Endothelial cell of umbilical vein (primary cell): Measurements from ENCODE around the gene CD33. TPM values are rescaled to one million over a fixed set of nuclear protein-coding genes. Genes with fewer than 3 reads are reported as not detected.

Experiments
- BruUV-seq: library from RNA; stranded (reverse); fragments of 400-500 nt; replicated peaks from 2 replicates; lab custom pipeline; 2021; lab: Mats Ljungman, UMichigan
- CTCF ChIA-PET: fragments of 300-600, 350-600 bp; sonication (Branson Sonifier 250); formaldehyde crosslinking; loops from one replicate; lab custom pipeline; 2021; ENCODE audit warnings: antibody characterized with exemption, inconsistent platforms; lab: Charles Lee
- POLR2A ChIA-PET: fragments of 300-600, 350-600 bp; sonication (Branson Sonifier 250); formaldehyde crosslinking; loops from one replicate; lab custom pipeline; 2021; ENCODE audit warnings: antibody characterized with exemption, inconsistent platforms; lab: Charles Lee
- DNase-seq: peaks from one replicate; pipeline ENCODE4 v3.0.0-alpha.2; 2011; ENCODE audit warnings: low read depth, low spot score
- FAIRE-seq: peaks from 2 replicates; lab custom pipeline; 2011; peaks lifted over from hg19 to GRCh38; lab: Jason Lieb, UNC
- H2AFZ ChIP-seq: 2 replicates; pipeline ENCODE4 v1.6.0; 2012; ENCODE audit warnings: low read depth, low read length, control low read depth, inconsistent platforms
- H3K27ac ChIP-seq: 2 replicates; pipeline ENCODE4 v1.5.1; 2011; ENCODE audit warnings: low read depth, mild to moderate bottlenecking, control low read depth, low read length, moderate library complexity; ENCODE audit not compliant: insufficient read depth
- H3K27me3 ChIP-seq, 2 experiments: 2 replicates each; pipeline versions ENCODE4 v1.6.0 to v1.6.1; 2011; ENCODE audit warnings: low read length in 2 of 2, mixed read lengths in 1 of 2; ENCODE audit not compliant: control insufficient read depth in 2 of 2, insufficient read depth in 2 of 2
- H3K36me3 ChIP-seq, 2 experiments: 2 replicates in 1 of 2; 3 replicates in 1 of 2; pipeline ENCODE4 v1.5.1; 2011; ENCODE audit warnings: low read length in 2 of 2, mild to moderate bottlenecking in 1 of 2, moderate library complexity in 1 of 2; ENCODE audit not compliant: control insufficient read depth in 2 of 2, insufficient read depth in 2 of 2; ENCODE audit errors: extremely low read depth in 1 of 2
- H3K4me1 ChIP-seq: 3 replicates; pipeline ENCODE4 v1.5.1; 2011; ENCODE audit warnings: mild to moderate bottlenecking, low read length; ENCODE audit not compliant: control insufficient read depth, insufficient read depth; ENCODE audit errors: extremely low read depth
- H3K4me2 ChIP-seq: 2 replicates; pipeline ENCODE4 v1.6.1; 2011; ENCODE audit warnings: low read length, control low read depth, mixed read lengths; ENCODE audit not compliant: insufficient read depth
- H3K4me3 ChIP-seq, 3 experiments: fragments of 200-600 bp in 1 of 3; sonication (generic), shearing (Covaris generic) in 1 of 3; replicated peaks in 1 of 3; 2 replicates each; pipeline ENCODE4 v1.5.1; 2011 to 2016; ENCODE audit warnings: control low read depth in 3 of 3, low read length in 3 of 3, mild to moderate bottlenecking in 2 of 3, inconsistent platforms in 1 of 3, low read depth in 1 of 3, moderate library complexity in 1 of 3; ENCODE audit not compliant: insufficient read depth in 1 of 3
- H3K79me2 ChIP-seq: 2 replicates; pipeline ENCODE4 v1.6.0; 2012; ENCODE audit warnings: low read length, inconsistent platforms; ENCODE audit not compliant: control insufficient read depth, insufficient read depth
- H3K9ac ChIP-seq: replicated peaks from 2 replicates; pipeline ENCODE3; 2011; ENCODE audit warnings: low read length, control low read depth; ENCODE audit not compliant: insufficient read depth; ENCODE audit errors: extremely low read depth
- H3K9me1 ChIP-seq: replicated peaks from 3 replicates; pipeline ENCODE4 v1.6.0; 2011; ENCODE audit warnings: mild to moderate bottlenecking, low read length; ENCODE audit not compliant: control insufficient read depth, insufficient read depth; ENCODE audit errors: extremely low read depth
- H3K9me3 ChIP-seq: replicated peaks from 2 replicates; pipeline ENCODE4 v1.5.1; 2012; ENCODE audit warnings: low read length, inconsistent platforms; ENCODE audit not compliant: control insufficient read depth, insufficient read depth
- H4K20me1 ChIP-seq: replicated peaks from 2 replicates; pipeline ENCODE3; 2011; ENCODE audit warnings: mild to moderate bottlenecking, low read length; ENCODE audit not compliant: control insufficient read depth, insufficient read depth; ENCODE audit errors: extremely low read depth
- CTCF ChIP-seq, 2 donors: IDR thresholded peaks; 1 replicate in 1 of 2; 2 replicates in 1 of 2; pipeline ENCODE4 v1.5.1; 2011; ENCODE audit warnings: low read length in 2 of 2, mild to moderate bottlenecking in 2 of 2, moderate library complexity in 2 of 2, control low read depth in 1 of 2, inconsistent platforms in 1 of 2, low read depth in 1 of 2; ENCODE audit not compliant: insufficient read depth in 1 of 2; ENCODE audit errors: extremely low read depth in 1 of 2
- EZH2 ChIP-seq: IDR thresholded peaks from 2 replicates; pipeline ENCODE4 v1.6.1; 2012; ENCODE audit warnings: borderline replicate concordance, low read depth, mild to moderate bottlenecking, moderate library complexity, low read length, inconsistent platforms; ENCODE audit not compliant: severe bottlenecking
- FOS ChIP-seq: IDR thresholded peaks from 2 replicates; pipeline ENCODE4 v1.6.1; 2011; ENCODE audit warnings: mild to moderate bottlenecking, low read length, moderate library complexity, borderline replicate concordance; ENCODE audit not compliant: insufficient read depth
- GATA2 ChIP-seq: IDR thresholded peaks from 2 replicates; pipeline ENCODE4 v1.7.0; 2011; ENCODE audit warnings: low read depth, mild to moderate bottlenecking, moderate library complexity, mixed read lengths, low read length; ENCODE audit not compliant: insufficient read length, insufficient read depth
- JUN ChIP-seq: IDR thresholded peaks from 2 replicates; pipeline ENCODE4 v1.6.1; 2011; ENCODE audit warnings: borderline replicate concordance, low read depth; ENCODE audit not compliant: insufficient read length, insufficient read depth
- MAX ChIP-seq: IDR thresholded peaks from 2 replicates; pipeline ENCODE4 v1.6.1; 2011; ENCODE audit not compliant: insufficient read depth, insufficient read length
- MYC ChIP-seq: IDR thresholded peaks from one replicate; pipeline ENCODE4 v1.6.1; 2011; ENCODE audit warnings: mild to moderate bottlenecking, low read depth, low read length
- POLR2A ChIP-seq: IDR thresholded peaks from 2 replicates; pipeline ENCODE4 v1.6.1; 2012; ENCODE audit warnings: low read depth, mild to moderate bottlenecking, control low read depth, low read length
- POLR2AphosphoS5 ChIP-seq: IDR thresholded peaks from 2 replicates; pipeline ENCODE4 v1.6.1; 2012; ENCODE audit warnings: low read depth, mild to moderate bottlenecking, control low read depth, low read length, moderate library complexity; ENCODE audit not compliant: insufficient read depth
- dilution Hi-C: fragments of 300-500 bp; cut with MboI; formaldehyde crosslinking; loops from one replicate; pipeline ENCODE4 v1.15.0; 2019; ENCODE audit warnings: low sequenced_read_pairs; ENCODE audit not compliant: extremely low pct_ligation_motif_present
- intact Hi-C: fragments of 100-400 bp; cut with micrococcal nuclease; formaldehyde crosslinking; loops from one replicate; pipeline ENCODE4 v1.10.0; 2022
- polyA plus RNA-seq, 4 experiments: library from polyadenylated mRNA; depleted of rRNA in 3 of 4; stranded (reverse) in 3 of 4; unstranded in 1 of 4; fragments of >200 nt; gene quantifications; 2 replicates each; pipeline versions ENCODE4 v1.2.1 to v1.2.3, GENCODE V29; 2011 to 2012; ENCODE audit warnings: missing spikeins in 1 of 4
- total RNA-seq: library from RNA; stranded (reverse); gene quantifications from 2 replicates; pipeline ENCODE4 v1.2.3, GENCODE V29; 2021

CD33 gene
- total and polyA plus RNA-seq, 2 donors (not counting 3 experiments of a cell fraction or from before 2014, with no cell fraction given): not detected

GRCh38 chr19:51256155-51256625, 31.3 kb downstream of the CD33 start:
- DNase-seq (no peak), FAIRE-seq (no peak)
- H3K4me2 ChIP-seq: no peak overlapping the region
- TF ChIP-seq POLR2AphosphoS5 (no peak), EZH2 (no peak), GATA2 (no peak), MYC (no peak), JUN (no peak), MAX (no peak), CTCF (IDR thresholded peaks at IDR 0.05; ENCODE audit: extremely low read depth in 1 of 2, insufficient read depth in 1 of 2, low read depth in 1 of 2, low read length in 2 of 2) (no peak), FOS (no peak), POLR2A (no peak)
- intact Hi-C loops: no loop called here
- no peak overlapping the region for H3K4me3 ChIP-seq
- dilution Hi-C loops: no loop called here
- no peaks in the 10 kb centered on the region for H3K36me3 ChIP-seq
- H3K9me1 ChIP-seq: no peaks in the 10 kb centered on the region
- no peaks in the 10 kb centered on the region for H3K4me1 ChIP-seq
- no peak overlapping the region for H3K9ac ChIP-seq
- no peaks in the 10 kb centered on the region for H3K79me2 ChIP-seq
- H2AFZ ChIP-seq: no peak overlapping the region
- no peak overlapping the region for H3K27ac ChIP-seq
- BruUV-seq: no TSS peak
- no peaks in the 10 kb centered on the region for H3K9me3 ChIP-seq
- H4K20me1 ChIP-seq: no peaks in the 10 kb centered on the region
- no peaks in the 10 kb centered on the region for H3K27me3 ChIP-seq
- ChIA-PET POLR2A (no interaction called here), CTCF (no interaction called here)
